Measurements from ENCODE around the gene PLCL1.

The PLCL1 gene

GRCh38 chr2:198135481-198135934 lies 331.1 kb downstream of the PLCL1 start:
- TF ChIP-seq, protein P1, sequence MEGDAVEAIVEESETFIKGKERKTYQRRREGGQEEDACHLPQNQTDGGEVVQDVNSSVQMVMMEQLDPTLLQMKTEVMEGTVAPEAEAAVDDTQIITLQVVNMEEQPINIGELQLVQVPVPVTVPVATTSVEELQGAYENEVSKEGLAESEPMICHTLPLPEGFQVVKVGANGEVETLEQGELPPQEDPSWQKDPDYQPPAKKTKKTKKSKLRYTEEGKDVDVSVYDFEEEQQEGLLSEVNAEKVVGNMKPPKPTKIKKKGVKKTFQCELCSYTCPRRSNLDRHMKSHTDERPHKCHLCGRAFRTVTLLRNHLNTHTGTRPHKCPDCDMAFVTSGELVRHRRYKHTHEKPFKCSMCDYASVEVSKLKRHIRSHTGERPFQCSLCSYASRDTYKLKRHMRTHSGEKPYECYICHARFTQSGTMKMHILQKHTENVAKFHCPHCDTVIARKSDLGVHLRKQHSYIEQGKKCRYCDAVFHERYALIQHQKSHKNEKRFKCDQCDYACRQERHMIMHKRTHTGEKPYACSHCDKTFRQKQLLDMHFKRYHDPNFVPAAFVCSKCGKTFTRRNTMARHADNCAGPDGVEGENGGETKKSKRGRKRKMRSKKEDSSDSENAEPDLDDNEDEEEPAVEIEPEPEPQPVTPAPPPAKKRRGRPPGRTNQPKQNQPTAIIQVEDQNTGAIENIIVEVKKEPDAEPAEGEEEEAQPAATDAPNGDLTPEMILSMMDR (IDR thresholded peaks at IDR 0.05; ENCODE audit: control insufficient read depth, extremely low read depth, insufficient read depth) = no peak
- no peak for DNase-seq (ENCODE audit: low read depth)
- no peak overlapping the region for H3K4me3 ChIP-seq (ENCODE audit: low read depth, low read length)

GRCh38 chr2:198136142-198136541 lies 331.7 kb downstream of the PLCL1 start:
- no peak overlapping the region for H3K4me3 ChIP-seq (ENCODE audit: low read depth, low read length)
- TF ChIP-seq, protein P1 (IDR thresholded peaks at IDR 0.05; ENCODE audit: control insufficient read depth, extremely low read depth, insufficient read depth) = no peak
- no peak for DNase-seq (ENCODE audit: low read depth)

GRCh38 chr2:198137733-198138132 lies 333.3 kb downstream of the PLCL1 start:
- DNase-seq (ENCODE audit: low read depth) = no peak
- TF ChIP-seq, protein P1 (IDR thresholded peaks at IDR 0.05; ENCODE audit: control insufficient read depth, extremely low read depth, insufficient read depth) = no peak
- no peak overlapping the region for H3K4me3 ChIP-seq (ENCODE audit: low read depth, low read length)

DNA sequence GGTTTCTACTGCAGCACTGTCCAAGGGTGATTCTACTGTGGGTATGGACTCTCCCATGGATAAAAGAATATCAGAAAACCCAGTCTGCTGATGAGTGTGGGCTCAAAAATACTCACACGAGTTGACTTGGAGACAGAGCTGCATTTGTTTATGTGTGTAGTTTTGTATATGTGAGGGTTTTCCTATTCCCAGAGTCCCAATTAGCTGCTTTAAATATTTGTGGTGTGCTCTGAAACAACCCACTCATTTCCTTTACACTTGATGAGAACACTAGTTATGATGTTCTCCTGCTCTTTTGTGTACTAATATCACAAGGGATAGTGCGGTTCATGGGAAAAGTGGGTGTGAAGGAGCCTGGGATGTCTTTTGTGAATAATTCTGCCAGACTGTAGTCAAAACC lies 337.3 kb downstream of the PLCL1 start:
- TF ChIP-seq, protein P1 (IDR thresholded peaks at IDR 0.05; ENCODE audit: control insufficient read depth, extremely low read depth, insufficient read depth) = no peak
- DNase-seq (ENCODE audit: low read depth) = no peak
- no peak overlapping the region for H3K4me3 ChIP-seq (ENCODE audit: low read depth, low read length)

GRCh38 chr2:198143156-198143555 lies 338.8 kb downstream of the PLCL1 start:
- DNase-seq (ENCODE audit: low read depth) = no peak
- TF ChIP-seq, protein P1 (IDR thresholded peaks at IDR 0.05; ENCODE audit: control insufficient read depth, extremely low read depth, insufficient read depth) = no peak
- no peak overlapping the region for H3K4me3 ChIP-seq (ENCODE audit: low read depth, low read length)

DNA sequence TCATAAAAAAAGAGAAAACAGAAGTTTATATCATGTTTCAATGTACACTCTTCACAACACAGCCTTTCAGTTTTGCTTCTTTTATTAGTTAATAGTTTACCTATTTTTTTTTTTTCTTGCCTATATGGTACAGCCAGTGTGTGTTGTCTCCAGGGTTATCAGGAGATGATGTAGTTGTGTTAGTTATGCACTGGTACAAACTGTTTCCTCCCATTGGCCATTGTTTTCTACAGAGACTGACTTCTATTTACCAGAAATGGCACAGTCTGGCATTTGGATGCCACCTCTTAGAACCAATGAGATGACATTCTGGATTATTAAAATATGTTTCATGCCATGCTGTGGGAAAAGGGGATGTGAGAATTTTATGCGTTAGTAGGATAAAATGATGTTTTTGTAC lies 339.4 kb downstream of the PLCL1 start:
- no peak for DNase-seq (ENCODE audit: low read depth)
- H3K4me3 ChIP-seq (ENCODE audit: low read depth, low read length) = no peak overlapping the region
- TF ChIP-seq, protein P1 (IDR thresholded peaks at IDR 0.05; ENCODE audit: control insufficient read depth, extremely low read depth, insufficient read depth) = no peak

DNA sequence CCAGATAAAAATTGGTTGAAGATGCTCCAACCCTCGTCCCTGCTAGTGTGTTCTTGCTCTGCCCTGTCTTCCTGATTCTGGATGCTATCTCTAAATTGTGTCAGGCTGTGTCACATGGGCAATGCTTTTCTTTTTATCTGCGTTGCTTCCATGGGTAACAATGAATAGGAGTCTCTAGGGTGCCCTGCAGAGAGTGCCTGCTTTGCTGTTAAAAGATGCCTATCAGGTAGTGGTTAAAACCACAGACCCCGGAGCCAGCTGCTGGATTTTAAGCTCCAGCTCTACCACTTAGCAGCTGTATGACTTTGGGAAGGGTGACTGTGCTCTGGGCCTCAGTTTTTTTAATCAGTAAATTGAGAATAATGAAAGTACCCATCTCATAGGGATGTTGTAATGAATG lies 340.3 kb downstream of the PLCL1 start:
- H3K4me3 ChIP-seq (ENCODE audit: low read depth, low read length) = no peak overlapping the region
- DNase-seq (ENCODE audit: low read depth) = no peak
- TF ChIP-seq, protein P1 (IDR thresholded peaks at IDR 0.05; ENCODE audit: control insufficient read depth, extremely low read depth, insufficient read depth) = no peak
